GM18909 (cell line): ENCODE data around the gene MAG.

ENCODE experiments used
- ATAC-seq: cut with Tn5 transposase; IDR thresholded peaks from one replicate; pipeline ENCODE4 v1.9.1; 2021; ENCODE audit warnings: mild to moderate bottlenecking; ENCODE audit not compliant: unreplicated experiment, poor library complexity

MAG gene

DNA sequence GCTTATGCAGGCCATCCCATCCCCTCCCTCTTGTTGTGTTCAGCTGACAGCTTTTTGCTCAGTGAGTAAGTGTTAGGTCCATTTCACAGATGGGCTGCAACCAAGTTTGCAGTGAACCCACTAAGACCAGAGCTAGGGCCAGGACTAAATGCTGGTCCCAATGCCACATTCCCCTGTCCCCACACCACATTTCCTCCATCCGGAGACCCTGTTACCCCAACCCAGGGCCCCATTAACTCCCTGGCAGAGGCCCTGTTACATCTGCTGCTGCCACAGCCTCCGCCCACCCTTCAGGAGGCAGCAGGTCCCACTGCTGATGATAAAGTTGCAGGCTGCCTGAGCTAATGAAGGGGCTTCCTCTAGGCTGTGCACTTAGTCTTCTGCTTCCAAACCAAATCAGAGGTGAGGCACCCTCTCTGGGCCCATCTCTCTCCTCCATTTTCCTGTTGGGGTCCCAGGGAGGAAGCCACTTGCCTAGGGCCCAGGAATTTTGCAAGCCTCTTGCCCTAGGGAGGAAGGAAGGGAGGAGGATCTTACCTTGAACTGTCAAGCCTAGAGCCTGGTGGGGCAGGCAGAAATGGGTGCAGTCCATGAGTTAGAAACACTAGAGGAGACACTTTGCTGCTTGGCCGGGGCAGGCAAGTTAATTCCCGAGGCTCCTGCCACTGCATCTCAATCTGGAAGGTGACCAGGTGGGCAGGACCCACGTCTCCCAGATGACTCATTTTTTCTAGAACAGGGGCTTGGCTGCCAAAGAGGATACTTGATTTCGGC, 26.6 kb upstream of the MAG start:
- no peak for ATAC-seq

DNA sequence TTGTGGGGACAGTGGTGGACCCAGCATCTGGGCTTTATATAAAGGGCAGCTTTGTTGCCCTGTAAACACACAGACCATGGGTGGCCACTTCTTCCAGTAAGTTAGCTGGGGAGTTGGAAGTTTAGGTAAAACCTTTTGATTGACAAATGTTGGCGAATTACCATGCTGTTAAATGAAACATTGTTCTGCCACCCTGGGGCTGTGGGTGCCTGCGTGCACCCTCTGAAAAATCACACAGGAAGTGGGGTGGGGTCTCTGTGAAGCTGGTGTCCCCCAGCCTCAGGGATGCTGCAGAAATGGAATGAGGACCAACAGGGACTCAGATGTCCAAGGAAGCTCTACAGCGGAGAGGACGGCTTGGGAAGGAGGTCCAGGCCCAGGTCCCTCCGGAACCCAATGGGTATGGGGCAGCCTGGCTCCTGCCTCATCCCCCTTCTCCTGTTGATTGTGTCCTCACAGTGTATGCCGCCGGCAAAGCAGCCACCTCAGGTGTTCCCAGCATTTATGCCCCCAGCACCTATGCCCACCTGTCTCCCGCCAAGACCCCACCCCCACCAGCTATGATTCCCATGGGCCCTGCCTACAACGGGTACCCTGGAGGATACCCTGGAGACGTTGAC, 26.0 kb upstream of the MAG start:
- no peak for ATAC-seq

- ATAC-seq: no peak
Measured at GRCh38 chr19:35266520-35267352, 25.2 kb upstream of the MAG start.

GRCh38 chr19:35267353-35267817, 24.6 kb upstream of the MAG start:
- ATAC-seq: no peak

GRCh38 chr19:35267818-35268535, 24.0 kb upstream of the MAG start:
- ATAC-seq: peak; percentile 46

DNA sequence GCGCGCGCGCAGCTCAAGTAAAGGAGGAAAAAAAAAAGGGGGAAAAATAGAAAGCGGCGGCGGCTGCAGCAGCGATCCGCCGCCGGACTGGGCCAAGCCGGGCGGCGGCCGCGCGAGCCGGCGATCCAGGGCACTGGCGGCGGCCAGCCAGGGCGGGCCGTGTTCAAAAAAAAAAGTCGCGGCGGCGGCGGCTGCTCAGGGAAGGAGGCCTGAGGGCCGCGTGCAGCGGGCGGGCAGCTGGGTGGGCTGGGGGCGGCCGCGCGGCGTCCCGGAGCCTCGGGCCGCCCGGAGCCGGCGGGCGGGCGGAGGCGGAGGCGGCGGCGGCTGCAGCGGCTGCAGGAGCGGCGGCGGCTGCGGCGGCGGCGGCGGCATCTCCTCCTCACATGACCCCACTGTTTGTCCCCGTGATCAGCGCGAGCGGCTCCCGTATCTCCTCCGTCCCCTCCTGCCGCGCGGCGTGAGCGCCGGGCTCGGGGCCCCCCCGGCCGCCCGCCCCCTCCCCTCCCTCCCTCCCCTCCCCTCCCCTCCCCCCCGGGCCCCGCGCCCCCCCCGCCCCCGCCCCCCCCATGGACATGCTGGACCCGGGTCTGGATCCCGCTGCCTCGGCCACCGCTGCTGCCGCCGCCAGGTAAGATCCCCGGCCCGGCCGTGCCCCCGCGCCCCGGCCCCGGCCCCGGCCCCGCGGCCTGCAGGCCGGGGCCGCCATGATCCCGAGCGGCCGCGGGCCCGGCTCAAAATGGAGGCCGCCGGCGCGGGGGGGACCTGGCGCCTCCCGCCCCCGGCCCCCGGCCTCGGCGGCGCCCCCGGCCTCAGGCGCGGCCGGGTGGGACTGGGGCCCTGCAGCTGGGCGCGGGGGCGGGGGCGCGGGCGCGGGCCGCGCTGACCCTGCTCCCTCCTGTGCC, 23.2 kb upstream of the MAG start, which contains the start of gene USF2:
USF2 (plus strand) TSS at position 427 of the 902 bp plus-strand sequence; CDS start at position 567, 140 bp downstream.
- ATAC-seq: peak; percentile 22

DNA sequence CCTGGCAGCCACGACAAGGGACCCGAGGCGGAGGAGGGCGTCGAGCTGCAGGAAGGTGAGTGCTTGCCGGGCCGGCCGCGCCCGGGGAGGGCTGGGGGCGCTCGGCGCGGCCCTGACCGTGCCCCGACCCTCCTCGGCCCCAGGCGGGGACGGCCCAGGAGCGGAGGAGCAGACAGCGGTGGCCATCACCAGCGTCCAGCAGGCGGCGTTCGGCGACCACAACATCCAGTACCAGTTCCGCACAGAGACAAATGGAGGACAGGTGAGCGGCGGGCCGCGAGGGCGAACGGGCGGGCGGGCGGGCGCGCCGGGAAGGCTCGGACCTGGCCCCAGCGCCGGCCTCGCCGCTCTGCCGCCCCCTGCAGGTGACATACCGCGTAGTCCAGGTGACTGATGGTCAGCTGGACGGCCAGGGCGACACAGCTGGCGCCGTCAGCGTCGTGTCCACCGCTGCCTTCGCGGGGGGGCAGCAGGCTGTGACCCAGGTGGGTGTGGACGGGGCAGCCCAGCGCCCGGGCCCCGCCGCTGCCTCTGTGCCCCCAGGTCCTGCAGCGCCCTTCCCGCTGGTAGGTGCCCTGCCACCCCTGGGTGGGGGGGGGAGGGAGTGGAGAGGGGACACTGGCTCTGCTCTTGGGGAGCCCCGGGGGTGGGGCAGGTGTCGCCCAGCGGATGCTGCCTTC, 22.4 kb upstream of the MAG start:
- ATAC-seq: peak; percentile 58

DNA sequence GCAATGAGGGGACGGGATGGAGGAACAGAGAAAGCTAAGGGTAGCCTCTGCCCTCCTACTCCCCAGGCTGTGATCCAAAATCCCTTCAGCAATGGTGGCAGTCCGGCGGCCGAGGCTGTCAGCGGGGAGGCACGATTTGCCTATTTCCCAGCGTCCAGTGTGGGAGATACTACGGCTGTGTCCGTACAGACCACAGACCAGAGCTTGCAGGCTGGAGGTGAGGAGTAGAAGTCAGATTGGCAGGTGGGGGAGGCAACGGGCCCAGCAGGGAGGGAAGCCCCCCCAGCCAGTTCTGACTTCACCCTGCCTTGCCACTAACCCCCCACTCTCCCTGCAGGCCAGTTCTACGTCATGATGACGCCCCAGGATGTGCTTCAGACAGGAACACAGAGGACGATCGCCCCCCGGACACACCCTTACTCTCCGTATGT, 21.6 kb upstream of the MAG start:
- no peak for ATAC-seq

DNA sequence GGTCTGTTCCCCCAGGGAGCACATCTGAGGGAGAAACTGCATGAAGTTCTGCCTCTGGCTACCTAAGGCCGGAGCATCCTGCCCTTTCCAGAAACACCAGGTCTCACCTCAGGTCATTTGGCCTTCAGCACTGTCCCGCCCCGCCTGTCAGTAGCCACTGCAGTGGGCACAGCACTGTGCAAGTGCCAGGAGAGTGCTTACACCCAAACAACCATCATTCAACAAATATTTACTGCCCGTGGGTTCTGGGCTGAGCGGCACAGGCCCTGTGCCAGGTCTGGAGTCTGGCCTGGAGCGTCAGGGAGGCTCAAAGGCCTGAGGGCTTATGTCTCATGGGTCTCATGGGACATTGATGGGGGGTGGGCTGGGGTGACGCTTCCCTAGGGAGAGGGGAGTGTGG, 20.4 kb upstream of the MAG start:
- ATAC-seq: no peak

- no peak for ATAC-seq
Measured at GRCh38 chr19:35272122-35272719, 19.7 kb upstream of the MAG start.

- ATAC-seq: no peak
Measured at GRCh38 chr19:35272954-35273649, 18.9 kb upstream of the MAG start.

GRCh38 chr19:35273686-35274259, 18.2 kb upstream of the MAG start:
- ATAC-seq: no peak

DNA sequence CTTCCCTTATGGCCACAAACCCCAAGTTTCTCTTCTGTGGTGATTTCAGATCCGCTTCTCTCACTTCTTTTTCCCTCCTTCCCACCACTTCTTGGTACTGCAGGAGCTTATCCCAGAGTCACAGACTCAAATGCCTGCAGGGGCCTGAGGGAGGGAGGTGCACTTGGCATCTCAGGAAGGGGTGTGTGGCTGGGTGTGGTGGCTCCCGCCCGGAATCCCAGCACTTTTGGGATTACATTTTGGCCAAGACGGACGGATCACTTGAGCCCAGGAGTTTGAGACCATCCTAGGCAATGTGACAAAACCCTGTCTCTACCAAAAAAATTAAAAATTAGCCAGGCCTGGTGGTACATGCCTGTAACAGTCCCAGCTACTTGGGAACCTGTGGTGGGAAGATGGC, 17.6 kb upstream of the MAG start:
- ATAC-seq: no peak

- no peak for ATAC-seq
Measured at GRCh38 chr19:35276706-35277281, 15.2 kb upstream of the MAG start.

DNA sequence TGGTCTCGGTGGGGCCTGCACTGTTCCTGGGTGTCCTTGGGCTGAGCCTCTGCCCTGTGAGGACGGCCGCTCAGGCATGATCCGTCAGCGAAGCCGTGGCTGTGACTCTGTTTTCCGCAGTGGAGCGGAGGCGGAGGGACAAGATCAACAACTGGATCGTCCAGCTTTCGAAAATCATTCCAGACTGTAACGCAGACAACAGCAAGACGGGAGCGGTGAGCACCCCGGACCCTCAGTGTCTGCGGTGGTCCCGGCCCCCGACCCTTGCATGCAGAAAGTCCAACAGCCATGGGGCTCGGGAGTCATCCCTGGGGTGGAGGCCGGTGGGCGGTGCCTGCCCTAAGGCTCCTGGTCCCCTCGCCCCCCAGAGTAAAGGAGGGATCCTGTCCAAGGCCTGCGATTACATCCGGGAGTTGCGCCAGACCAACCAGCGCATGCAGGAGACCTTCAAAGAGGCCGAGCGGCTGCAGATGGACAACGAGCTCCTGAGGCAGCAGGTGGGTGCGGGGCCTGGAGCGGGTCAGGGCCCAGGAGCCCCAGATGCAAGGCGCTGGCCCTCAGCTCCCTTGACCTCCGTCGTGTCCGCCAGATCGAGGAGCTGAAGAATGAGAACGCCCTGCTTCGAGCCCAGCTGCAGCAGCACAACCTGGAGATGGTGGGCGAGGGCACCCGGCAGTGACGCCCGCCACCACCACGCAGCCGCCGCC, 13.2 kb upstream of the MAG start:
- ATAC-seq: no peak

- no peak for ATAC-seq
Measured at GRCh38 chr19:35279374-35279773, 12.6 kb upstream of the MAG start.
